GM23248 (cell line): ENCODE results near the gene MAG.

Experiments
- EZH2 ChIP-seq: fragments of 200-600 bp; sonication (generic); IDR thresholded peaks from 2 replicates; pipeline ENCODE4 v1.6.1; 2018; ENCODE audit warnings: antibody characterized with exemption, mild to moderate bottlenecking; ENCODE audit not compliant: insufficient read depth, poor library complexity, severe bottlenecking
- EZH2phosphoT487 ChIP-seq: fragments of 200-600 bp; sonication (generic); IDR thresholded peaks from 2 replicates; pipeline ENCODE4 v1.6.1; 2018; ENCODE audit warnings: antibody characterized with exemption, moderate library complexity, mild to moderate bottlenecking, low read depth; ENCODE audit not compliant: insufficient read depth

DNA sequence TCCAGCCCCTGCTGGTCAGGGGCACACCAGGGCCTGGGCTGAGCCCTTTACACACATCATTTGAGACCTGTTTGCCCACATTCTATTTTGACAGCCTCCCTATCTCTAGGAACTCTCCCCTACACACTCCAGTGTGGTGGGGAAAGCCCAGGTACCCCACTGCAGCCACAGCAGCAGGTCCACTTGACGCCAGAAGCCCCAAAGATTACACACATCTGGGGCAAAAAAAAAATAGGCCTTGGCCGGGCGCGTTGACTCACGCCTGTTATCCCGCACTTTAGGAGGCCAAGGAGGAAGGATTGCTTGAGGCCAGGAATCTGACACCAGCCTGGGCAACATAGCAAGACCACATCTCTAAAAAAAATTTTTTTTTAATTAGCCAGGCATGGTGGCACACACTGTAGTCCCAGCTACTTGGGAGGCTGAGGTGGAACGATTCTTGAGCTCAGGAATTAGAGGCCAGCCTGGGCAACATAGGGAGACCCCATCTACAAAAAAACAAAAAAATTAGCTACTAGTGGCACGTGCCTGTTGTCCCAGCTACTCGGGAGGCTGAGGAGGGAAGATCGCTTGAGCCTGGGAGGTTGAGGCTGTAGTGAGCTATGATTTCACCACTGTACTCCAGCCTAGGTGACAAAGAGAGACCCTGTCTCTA, 19.0 kb downstream of the MAG start:
- TF ChIP-seq EZH2, result no peak
- no peak for TF ChIP-seq EZH2phosphoT487
